GM21619 (cell line): Measurements from ENCODE around the gene MAL.

ENCODE experiments used
- ATAC-seq: cut with Tn5 transposase; IDR thresholded peaks from one replicate; pipeline ENCODE4 v1.9.1; 2021; ENCODE audit not compliant: unreplicated experiment

Gene MAL

GRCh38 chr2:95025406-95026319, at the start of gene MAL:
Gene MAL, plus strand, starts transcription at chr2:95025708. Its CDS starts 85 bp downstream, at chr2:95025793.
- no peak for ATAC-seq

GRCh38 chr2:94977826-94978225, 47.7 kb upstream of the MAL start:
- ATAC-seq: no peak

GRCh38 chr2:94978917-94979316, 46.6 kb upstream of the MAL start:
- no peak for ATAC-seq

- ATAC-seq: no peak
These were observed 45.8 kb upstream of the MAL start for GRCh38 chr2:94979406-94980375.

GRCh38 chr2:94980406-94980805, 45.1 kb upstream of the MAL start:
- no peak for ATAC-seq

GRCh38 chr2:94982156-94982555, 43.4 kb upstream of the MAL start:
- ATAC-seq: no peak

- ATAC-seq: no peak
These were observed 42.8 kb upstream of the MAL start for GRCh38 chr2:94982675-94983074.

GRCh38 chr2:94984964-94985575, 40.4 kb upstream of the MAL start:
- ATAC-seq: no peak

GRCh38 chr2:94985636-94986035, 39.9 kb upstream of the MAL start:
- no peak for ATAC-seq

- ATAC-seq: no peak
These were observed 39.0 kb upstream of the MAL start for GRCh38 chr2:94986392-94986963.

GRCh38 chr2:94987074-94988020, 38.2 kb upstream of the MAL start:
- no peak for ATAC-seq

GRCh38 chr2:94990956-94991355, 34.6 kb upstream of the MAL start:
- no peak for ATAC-seq

- no peak for ATAC-seq
These were observed 33.1 kb upstream of the MAL start for GRCh38 chr2:94992360-94992759.

- ATAC-seq: no peak
These were observed 32.1 kb upstream of the MAL start for GRCh38 chr2:94993176-94994062.

GRCh38 chr2:94994063-94994913, 31.2 kb upstream of the MAL start:
- ATAC-seq: no peak

GRCh38 chr2:94994914-94995552, 30.5 kb upstream of the MAL start:
- no peak for ATAC-seq

GRCh38 chr2:94995553-94996304, 29.8 kb upstream of the MAL start:
- no peak for ATAC-seq
